T-helper 1 cell treated with Interleukin-12 subunit alpha and Interleukin-12 subunit beta and Interleukin-4 antibody, amounts not matched to agents 30 μg/mL and 1 μg/mL, for 36 hours (primary cell): ENCODE results near the gene SLC25A21.
"Not testable (repeated sequence)": the region's sequence is repeated elsewhere in the genome, so short reads cannot be mapped to it uniquely, and the experiment has no call there.

Experiments
- H3K27ac Mint-ChIP-seq: one replicate; pipeline ENCODE4 v1.8.0; 2021; ENCODE audit warnings: mild to moderate bottlenecking, mixed read lengths
- H3K27me3 Mint-ChIP-seq: one replicate; pipeline ENCODE4 v1.8.0; 2021; ENCODE audit warnings: low read depth, mixed read lengths
- H3K36me3 Mint-ChIP-seq: one replicate; pipeline ENCODE4 v1.8.0; 2021; ENCODE audit warnings: low read depth, mixed read lengths
- H3K4me1 Mint-ChIP-seq: one replicate; pipeline ENCODE4 v1.8.0; 2021; ENCODE audit warnings: low read depth, mixed read lengths
- H3K4me3 Mint-ChIP-seq: one replicate; pipeline ENCODE4 v1.8.0; 2021; ENCODE audit warnings: mild to moderate bottlenecking, moderate library complexity, mixed read lengths
- H3K9me3 Mint-ChIP-seq: one replicate; pipeline ENCODE4 v1.8.0; 2021; ENCODE audit warnings: mixed read lengths

Gene SLC25A21

DNA sequence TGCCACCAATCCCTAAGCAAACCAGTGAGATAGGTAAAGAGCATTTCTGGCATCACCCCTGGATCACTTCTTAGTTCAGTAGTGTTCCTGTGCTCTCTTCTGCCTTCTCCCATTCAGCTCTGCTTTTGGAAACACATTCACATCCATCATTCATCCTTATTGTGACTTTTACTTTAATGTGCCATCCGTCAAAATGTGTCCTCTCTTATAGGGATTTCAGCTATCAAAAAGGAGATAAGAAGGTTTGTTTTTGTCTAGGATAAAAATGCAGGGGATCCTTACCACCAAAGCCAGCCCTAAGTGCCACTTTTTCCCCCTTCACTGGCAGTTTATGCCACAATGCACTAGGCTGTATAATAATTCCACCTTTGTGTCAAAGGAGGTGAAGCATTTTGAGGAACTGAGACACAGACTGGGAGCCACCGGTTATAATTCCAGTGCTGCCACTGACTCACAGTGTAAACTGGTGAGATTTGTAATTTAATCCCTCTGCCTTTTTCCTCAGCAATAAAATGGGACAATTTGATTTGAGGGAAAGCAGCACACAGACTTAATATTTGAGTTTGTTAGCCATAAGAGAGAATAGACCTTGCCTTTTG, 352.2 kb downstream of the SLC25A21 start:
- no peaks in the 10 kb centered on the region for H3K9me3 Mint-ChIP-seq
- no peaks in the 10 kb centered on the region for H3K27me3 Mint-ChIP-seq
- H3K4me1 Mint-ChIP-seq = no peaks in the 10 kb centered on the region
- no peak overlapping the region for H3K27ac Mint-ChIP-seq
- H3K36me3 Mint-ChIP-seq = no peaks in the 10 kb centered on the region
- no peak overlapping the region for H3K4me3 Mint-ChIP-seq

DNA sequence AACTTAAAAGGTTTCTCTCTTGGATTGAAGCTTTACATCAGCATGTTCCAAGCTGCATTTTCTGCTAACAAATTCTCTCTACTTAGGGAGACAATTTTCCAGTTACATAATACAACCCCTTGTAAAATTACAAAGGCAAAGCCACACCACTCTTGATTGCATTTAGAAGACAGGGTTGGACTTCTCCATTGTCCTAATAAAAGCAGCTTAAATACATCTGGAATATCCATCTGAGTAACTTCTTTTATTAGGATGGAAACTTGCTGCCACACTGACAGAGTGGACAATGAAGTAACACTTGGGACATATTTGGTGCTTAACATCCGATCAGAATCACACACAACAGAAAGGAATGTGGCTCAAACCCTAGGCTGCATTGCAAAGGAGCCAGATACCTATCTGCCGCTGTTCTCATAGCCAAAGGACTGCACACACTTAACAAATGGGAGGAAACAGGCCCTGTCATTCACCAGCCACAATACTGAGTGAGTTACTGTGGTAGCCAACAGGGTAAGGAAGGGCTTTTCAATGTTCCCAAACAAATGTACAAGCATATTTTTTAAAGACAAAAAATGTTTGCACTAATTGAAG, 353.5 kb downstream of the SLC25A21 start:
- Mint-ChIP-seq H3K27me3 (no peaks in the 10 kb centered on the region), H3K27ac (no peak overlapping the region), H3K36me3 (no peaks in the 10 kb centered on the region), H3K9me3 (no peaks in the 10 kb centered on the region), H3K4me1 (no peaks in the 10 kb centered on the region), H3K4me3 (no peak overlapping the region)

DNA sequence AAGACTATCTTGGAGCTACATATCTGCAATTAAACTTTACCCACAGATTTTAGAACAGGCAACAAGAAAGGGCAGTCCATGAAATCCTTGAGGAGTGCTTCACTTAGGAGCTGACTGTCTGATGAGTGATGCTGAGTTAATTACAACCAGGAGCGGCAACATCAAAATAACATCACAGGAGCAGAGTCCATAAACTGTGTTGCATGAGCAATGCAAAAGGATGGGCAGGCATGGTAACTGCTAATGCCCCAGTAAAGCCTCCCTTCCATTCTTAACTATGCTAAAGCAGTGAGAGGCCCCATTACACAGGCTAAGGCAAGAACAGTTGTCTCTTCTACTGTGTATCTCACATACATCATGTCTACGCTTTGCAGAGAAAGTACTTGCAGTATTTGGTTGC, 354.2 kb downstream of the SLC25A21 start:
- Mint-ChIP-seq H3K27me3 (no peaks in the 10 kb centered on the region), H3K9me3 (no peaks in the 10 kb centered on the region), H3K4me3 (no peak overlapping the region), H3K36me3 (no peaks in the 10 kb centered on the region), H3K27ac (no peak overlapping the region), H3K4me1 (no peaks in the 10 kb centered on the region)

DNA sequence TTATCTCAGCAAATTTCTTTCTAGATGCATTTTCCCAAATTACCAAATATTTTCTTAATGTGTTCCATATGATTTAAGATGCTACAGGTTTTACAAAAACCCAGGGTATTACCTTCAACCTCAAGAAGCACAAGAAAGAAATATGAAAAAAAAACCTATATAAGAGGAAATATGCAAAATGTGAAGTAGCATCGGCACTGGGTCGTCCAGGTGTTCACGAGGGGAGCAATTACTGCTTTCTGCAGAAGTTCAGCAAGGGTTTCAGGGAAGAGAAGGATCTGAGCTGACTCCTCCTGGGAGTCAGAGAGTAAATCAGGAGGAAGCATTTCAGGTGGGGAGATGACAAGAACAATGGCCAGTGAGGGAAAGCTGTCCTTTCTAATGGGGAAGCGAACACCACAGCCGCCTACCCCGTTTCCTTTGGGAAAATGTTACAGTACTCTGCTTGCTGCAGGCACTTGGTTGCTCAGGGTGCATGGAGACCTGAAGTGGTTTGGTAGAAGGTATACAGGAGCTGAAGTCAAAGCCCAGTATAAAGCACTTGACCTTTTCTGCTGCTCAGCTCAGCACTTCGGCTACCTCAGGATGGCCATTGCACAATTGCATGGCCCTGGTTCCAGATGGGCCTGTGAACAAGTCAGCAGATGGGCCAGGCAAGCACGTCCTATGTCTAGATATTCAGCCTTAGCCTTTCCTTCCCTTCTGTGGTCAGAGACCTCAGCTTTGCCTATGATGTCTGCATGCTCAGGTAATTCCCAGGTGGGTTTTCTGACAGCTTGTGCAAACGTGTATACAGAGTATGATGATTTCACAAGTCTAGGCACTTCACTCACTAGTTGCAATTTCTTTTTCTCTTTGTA, 355.1 kb downstream of the SLC25A21 start:
- H3K36me3 Mint-ChIP-seq = no peaks in the 10 kb centered on the region
- H3K4me1 Mint-ChIP-seq = no peaks in the 10 kb centered on the region
- H3K4me3 Mint-ChIP-seq = no peak overlapping the region
- H3K9me3 Mint-ChIP-seq = no peaks in the 10 kb centered on the region
- no peak overlapping the region for H3K27ac Mint-ChIP-seq
- no peaks in the 10 kb centered on the region for H3K27me3 Mint-ChIP-seq

DNA sequence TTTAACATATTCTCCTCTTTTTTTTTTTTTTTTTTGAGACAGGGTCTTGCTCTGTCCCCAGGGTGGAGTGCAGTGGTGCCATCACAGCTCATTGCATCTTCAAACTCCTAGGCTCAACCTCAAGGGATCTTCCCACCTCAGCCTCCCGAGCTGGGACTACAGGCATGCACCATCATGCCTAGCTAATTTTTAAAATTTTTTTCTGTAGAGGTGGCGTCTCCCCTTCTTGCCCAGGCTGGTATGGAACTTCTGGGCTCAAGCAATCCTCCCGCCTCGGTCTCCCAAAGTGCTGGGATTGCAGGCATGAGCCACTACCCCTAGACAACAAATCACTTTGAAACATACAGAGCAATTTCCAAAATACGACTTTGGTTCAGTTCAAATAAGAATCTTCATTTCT, 355.9 kb downstream of the SLC25A21 start:
- Mint-ChIP-seq H3K36me3 (no peaks in the 10 kb centered on the region), H3K4me3 (no peak overlapping the region), H3K9me3 (no peaks in the 10 kb centered on the region), H3K27me3 (no peaks in the 10 kb centered on the region), H3K27ac (no peak overlapping the region), H3K4me1 (no peaks in the 10 kb centered on the region)

DNA sequence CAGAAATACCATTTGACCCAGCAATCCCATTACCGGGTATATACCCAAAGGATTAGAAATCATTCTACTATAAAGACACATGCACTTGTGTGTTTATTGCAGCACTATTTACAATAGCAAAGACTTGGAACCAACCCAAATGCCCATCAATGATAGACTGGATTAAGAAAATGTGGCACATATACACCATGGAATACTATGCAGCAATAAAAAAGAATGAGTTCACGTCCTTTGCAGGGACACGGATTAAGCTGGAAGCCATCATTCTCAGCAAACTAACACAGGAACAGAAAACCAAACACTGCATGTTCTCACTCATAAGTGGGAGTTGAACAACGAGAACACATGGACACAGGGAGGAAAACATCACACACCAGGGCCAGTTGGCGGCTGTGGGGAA, 357.6 kb downstream of the SLC25A21 start:
- not testable (repeated sequence) for H3K9me3 Mint-ChIP-seq, H3K27ac Mint-ChIP-seq, H3K4me3 Mint-ChIP-seq, H3K27me3 Mint-ChIP-seq, H3K4me1 Mint-ChIP-seq, H3K36me3 Mint-ChIP-seq

DNA sequence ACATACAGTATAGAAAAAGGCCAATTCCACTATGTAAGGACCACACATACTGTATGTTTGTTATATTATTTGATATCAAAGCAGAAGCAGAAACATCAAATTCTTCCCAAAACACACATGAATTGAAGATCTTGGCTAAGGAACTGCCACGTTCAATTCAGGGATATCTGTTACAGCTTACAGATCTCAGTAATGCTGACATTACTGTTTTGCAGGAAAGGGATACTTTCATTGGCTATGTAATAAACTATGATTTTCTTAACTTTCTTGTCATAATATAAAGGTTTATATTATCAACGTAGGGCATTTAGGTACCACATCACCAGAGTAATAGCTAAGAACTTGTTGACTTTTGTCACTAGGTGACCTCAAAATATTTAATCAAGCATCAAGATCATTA, 362.2 kb downstream of the SLC25A21 start:
- H3K27ac Mint-ChIP-seq = no peak overlapping the region
- H3K36me3 Mint-ChIP-seq = no peaks in the 10 kb centered on the region
- no peaks in the 10 kb centered on the region for H3K4me1 Mint-ChIP-seq
- H3K27me3 Mint-ChIP-seq = no peaks in the 10 kb centered on the region
- H3K9me3 Mint-ChIP-seq = no peaks in the 10 kb centered on the region
- H3K4me3 Mint-ChIP-seq = no peak overlapping the region

DNA sequence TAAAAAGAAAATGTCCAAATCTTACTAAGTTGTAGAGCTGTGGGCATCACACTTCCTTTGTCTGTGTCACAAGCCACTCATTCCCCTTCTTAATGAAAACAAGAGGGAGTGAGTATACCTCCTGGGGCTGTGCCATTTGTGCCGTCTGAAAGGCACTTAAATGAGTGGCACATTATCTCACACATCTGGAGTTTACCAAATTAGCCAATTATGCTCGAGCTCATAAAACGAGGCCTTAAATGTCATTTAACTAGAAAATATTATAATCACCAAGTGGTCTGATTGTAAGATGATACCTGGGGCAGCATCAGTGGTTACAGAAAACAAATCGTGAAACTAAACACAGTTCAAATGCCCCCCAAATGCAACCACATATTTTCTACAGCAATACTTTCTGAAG, 364.7 kb downstream of the SLC25A21 start:
- Mint-ChIP-seq H3K4me3 (no peak overlapping the region), H3K27ac (no peak overlapping the region), H3K9me3 (no peaks in the 10 kb centered on the region), H3K4me1 (no peaks in the 10 kb centered on the region), H3K36me3 (no peaks in the 10 kb centered on the region), H3K27me3 (no peaks in the 10 kb centered on the region)

DNA sequence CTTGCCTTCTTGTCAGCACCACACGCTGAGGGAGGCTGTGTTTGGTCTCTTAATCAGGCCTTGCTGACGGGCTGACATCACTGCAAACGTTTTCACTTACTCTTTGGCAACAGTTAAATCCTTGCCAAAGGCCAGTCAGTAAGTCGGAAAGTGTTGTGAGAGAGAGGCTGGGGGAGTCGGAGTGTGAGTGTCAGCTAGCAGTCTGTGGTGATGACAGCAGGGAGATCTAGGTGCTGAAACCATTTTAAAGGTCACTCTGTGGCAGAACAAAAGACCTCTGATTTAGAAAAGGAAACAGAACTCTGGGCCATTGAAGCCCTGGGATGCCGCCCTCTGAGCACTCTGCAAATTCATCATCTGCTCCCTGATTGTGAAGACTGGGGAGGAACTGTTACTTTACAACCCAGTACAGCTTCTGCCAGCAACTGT, 367.3 kb downstream of the SLC25A21 start:
- Mint-ChIP-seq H3K4me3 (no peak overlapping the region), H3K36me3 (no peaks in the 10 kb centered on the region), H3K9me3 (no peaks in the 10 kb centered on the region), H3K4me1 (no peaks in the 10 kb centered on the region), H3K27me3 (no peaks in the 10 kb centered on the region), H3K27ac (no peak overlapping the region)

DNA sequence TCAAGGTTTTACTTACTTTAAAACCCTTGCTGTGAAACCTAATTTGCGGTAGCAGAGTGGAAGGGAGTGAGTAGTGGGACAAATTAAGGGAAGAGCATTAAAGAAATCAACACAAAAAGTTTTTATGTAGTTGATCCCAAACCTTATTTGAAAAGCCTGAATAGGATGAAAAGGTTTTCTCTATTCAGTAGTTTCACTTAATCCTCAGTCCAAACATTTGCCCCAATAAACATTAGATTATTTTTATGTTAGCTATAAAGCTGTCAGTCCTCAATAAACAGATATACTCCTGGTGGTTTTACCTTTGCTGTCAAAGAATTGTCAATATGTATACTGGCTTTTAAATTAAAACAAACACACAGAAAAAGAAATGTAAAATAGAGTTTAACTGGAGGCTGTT, 374.8 kb downstream of the SLC25A21 start:
- no peaks in the 10 kb centered on the region for H3K4me1 Mint-ChIP-seq
- H3K36me3 Mint-ChIP-seq = no peaks in the 10 kb centered on the region
- H3K27me3 Mint-ChIP-seq = no peaks in the 10 kb centered on the region
- H3K27ac Mint-ChIP-seq = no peak overlapping the region
- no peak overlapping the region for H3K4me3 Mint-ChIP-seq
- H3K9me3 Mint-ChIP-seq = peaks cover 3% of the 10 kb centered on the region

DNA sequence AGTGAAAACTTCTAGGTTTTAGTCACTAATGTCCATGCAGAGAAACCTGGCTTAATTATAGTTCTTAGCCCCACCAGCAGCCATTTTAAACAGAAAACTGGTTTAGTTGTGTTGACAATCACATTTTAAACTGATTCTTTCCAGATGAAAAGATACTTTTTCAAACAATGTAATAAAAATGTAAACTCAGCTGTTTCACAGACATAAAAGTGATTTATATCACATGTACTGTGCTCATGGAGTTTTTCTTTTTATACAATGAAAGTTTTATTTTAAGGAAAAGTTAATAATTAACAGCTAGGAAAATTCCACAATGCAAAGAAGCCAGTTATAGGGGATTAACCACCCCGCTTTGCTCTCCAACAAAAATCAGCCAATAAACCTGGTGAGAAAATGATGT, 381.0 kb downstream of the SLC25A21 start:
- H3K36me3 Mint-ChIP-seq = no peaks in the 10 kb centered on the region
- H3K9me3 Mint-ChIP-seq = peaks cover under 1% of the 10 kb centered on the region
- H3K4me3 Mint-ChIP-seq = no peak overlapping the region
- H3K27me3 Mint-ChIP-seq = no peaks in the 10 kb centered on the region
- H3K4me1 Mint-ChIP-seq = no peaks in the 10 kb centered on the region
- no peak overlapping the region for H3K27ac Mint-ChIP-seq

DNA sequence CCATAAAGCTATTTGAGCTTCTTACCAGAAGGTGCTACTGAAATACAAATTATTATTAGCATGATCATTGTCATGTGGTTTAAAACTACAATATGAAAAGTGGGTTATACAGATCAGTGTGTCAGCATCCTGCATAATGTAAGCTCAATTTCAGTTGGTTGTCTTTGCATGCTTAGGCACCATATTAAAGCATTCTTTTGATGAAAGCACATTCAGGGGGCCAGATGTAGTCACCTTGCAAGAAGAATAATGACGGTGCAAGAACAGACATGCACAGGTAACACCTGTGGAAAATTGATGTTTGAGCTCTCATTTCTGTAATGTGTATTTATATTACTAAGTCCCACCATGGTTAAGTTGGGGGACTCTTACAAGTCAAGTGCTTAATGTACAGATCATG, 386.9 kb downstream of the SLC25A21 start:
- Mint-ChIP-seq H3K9me3 (peaks cover 10% of the 10 kb centered on the region), H3K27ac (no peak overlapping the region), H3K4me1 (no peaks in the 10 kb centered on the region), H3K4me3 (no peak overlapping the region), H3K36me3 (no peaks in the 10 kb centered on the region), H3K27me3 (no peaks in the 10 kb centered on the region)

DNA sequence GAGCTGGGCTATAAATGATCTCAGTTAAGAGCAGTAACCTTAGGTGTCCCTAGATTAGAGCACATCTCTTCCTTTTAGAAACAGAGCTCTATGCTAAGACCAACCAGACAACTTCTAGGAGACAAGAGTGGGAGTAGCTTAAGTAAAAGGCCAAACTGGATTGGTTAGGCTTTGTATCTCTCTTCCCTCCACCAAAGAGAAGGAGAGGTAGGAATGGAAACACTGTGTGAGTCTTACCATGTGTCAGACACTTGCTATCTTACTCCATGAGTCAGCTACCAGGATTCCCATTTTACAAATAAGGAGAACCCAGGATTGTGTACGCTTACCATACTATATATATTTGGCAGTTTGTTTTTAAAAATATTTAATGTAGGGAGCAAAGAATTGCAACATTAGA, 387.9 kb downstream of the SLC25A21 start:
- no peak overlapping the region for H3K4me3 Mint-ChIP-seq
- H3K27me3 Mint-ChIP-seq = no peaks in the 10 kb centered on the region
- H3K36me3 Mint-ChIP-seq = no peaks in the 10 kb centered on the region
- H3K9me3 Mint-ChIP-seq = peaks cover 10% of the 10 kb centered on the region
- H3K4me1 Mint-ChIP-seq = no peaks in the 10 kb centered on the region
- H3K27ac Mint-ChIP-seq = no peak overlapping the region

DNA sequence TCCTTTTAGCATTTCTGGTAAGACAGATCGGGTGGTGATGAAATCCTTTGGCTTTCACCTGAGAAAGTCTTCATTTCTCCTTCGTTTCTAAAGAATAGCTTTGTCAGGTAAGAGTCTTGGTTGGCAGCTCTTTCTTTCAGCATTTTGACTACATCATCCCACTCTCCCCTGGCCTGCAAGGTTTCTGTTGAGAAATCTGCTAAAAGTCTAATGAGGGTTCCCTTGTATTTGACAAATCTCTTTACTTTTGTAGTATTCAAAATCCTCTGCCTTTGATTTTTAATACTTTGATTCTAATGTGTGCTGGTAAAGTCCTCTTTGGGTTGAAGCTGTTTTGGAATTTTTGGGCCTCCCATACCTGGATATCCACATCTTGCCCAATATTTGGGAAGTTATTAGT, 390.5 kb downstream of the SLC25A21 start:
- H3K27ac Mint-ChIP-seq = no peak overlapping the region
- no peaks in the 10 kb centered on the region for H3K27me3 Mint-ChIP-seq
- H3K4me1 Mint-ChIP-seq = no peaks in the 10 kb centered on the region

DNA sequence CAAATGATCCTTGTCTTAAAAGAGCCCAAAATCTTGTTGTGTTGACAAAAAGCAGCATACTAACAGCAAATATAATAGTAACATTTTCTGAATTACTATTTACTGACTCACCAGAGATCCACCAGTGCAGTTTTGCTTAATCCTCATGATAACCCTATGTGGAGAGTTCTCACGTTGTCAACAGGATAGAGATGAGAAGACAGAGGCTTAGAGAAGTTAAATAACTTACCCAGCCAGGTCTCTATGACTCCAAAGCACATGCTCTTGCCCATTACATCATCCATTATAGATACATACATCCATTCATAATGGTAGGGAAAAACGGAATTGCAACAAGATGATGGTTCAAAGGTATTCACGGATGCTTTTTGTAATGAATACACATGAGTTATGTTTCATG, 398.8 kb downstream of the SLC25A21 start:
- Mint-ChIP-seq H3K27ac (no peak overlapping the region), H3K4me3 (no peak overlapping the region), H3K27me3 (no peaks in the 10 kb centered on the region), H3K36me3 (no peaks in the 10 kb centered on the region), H3K4me1 (no peaks in the 10 kb centered on the region), H3K9me3 (no peaks in the 10 kb centered on the region)

More for the DNA sequence above, 390.5 kb downstream of the SLC25A21 start:
- Mint-ChIP-seq H3K4me3 (no peak overlapping the region), H3K36me3 (no peaks in the 10 kb centered on the region), H3K9me3 (peaks cover 10% of the 10 kb centered on the region)
